Osteoblast (primary cell): ENCODE data around the gene MEF2A. TPM values are rescaled to one million over a fixed set of nuclear protein-coding genes. Genes with fewer than 3 reads are reported as not detected.

Experiments
- DNase-seq: peaks from one replicate; pipeline ENCODE4 v3.0.0; 2011; ENCODE audit warnings: low spot score, mixed read lengths; ENCODE audit not compliant: insufficient read length; ENCODE audit errors: missing footprints
- H2AFZ ChIP-seq: 2 replicates; pipeline ENCODE4 v1.6.0; 2011; ENCODE audit warnings: mild to moderate bottlenecking, low read length
- H3K27ac ChIP-seq: 2 replicates; pipeline ENCODE4 v1.5.1; 2011; ENCODE audit warnings: mild to moderate bottlenecking, low read depth, low read length, moderate library complexity
- H3K27me3 ChIP-seq: 2 replicates; pipeline ENCODE4 v1.6.0; 2012; ENCODE audit warnings: mild to moderate bottlenecking, control low read depth, inconsistent platforms, low read length, moderate library complexity; ENCODE audit not compliant: insufficient read depth
- H3K36me3 ChIP-seq: 2 replicates; pipeline ENCODE4 v1.5.1; 2011; ENCODE audit warnings: mild to moderate bottlenecking, low read length, control low read depth, moderate library complexity; ENCODE audit not compliant: insufficient read depth
- H3K4me1 ChIP-seq: 2 replicates; pipeline ENCODE4 v1.5.1; 2011; ENCODE audit warnings: mild to moderate bottlenecking, low read length, control low read depth, moderate library complexity; ENCODE audit not compliant: insufficient read depth
- H3K4me2 ChIP-seq: 2 replicates; pipeline ENCODE4 v1.6.0; 2011; ENCODE audit warnings: mild to moderate bottlenecking, low read length; ENCODE audit not compliant: insufficient read depth
- H3K4me3 ChIP-seq: fragments of 200-600 bp; sonication (generic); 3 replicates; pipeline ENCODE4 v1.5.1; 2012; ENCODE audit warnings: mild to moderate bottlenecking, low read length, inconsistent platforms; ENCODE audit not compliant: insufficient read depth
- H3K79me2 ChIP-seq: 2 replicates; pipeline ENCODE4 v1.6.0; 2012; ENCODE audit warnings: mild to moderate bottlenecking, low read length, control low read depth, inconsistent platforms; ENCODE audit not compliant: insufficient read depth
- H3K9me3 ChIP-seq: 2 replicates; pipeline ENCODE4 v1.5.1; 2011; ENCODE audit warnings: low read depth, low read length, control low read depth
- H4K20me1 ChIP-seq: 2 replicates; pipeline ENCODE4 v1.6.0; 2012; ENCODE audit warnings: mild to moderate bottlenecking, low read length, control low read depth; ENCODE audit not compliant: insufficient read depth
- total RNA-seq: library from RNA; depleted of rRNA; stranded (reverse); fragments of >200 nt; gene quantifications from 2 replicates; pipeline ENCODE4 v1.2.3, GENCODE V29; 2012
- TF ChIP-seq, protein P1 (sequence below): IDR thresholded peaks from 2 replicates; pipeline ENCODE4 v1.5.1; 2011; ENCODE audit warnings: mild to moderate bottlenecking, low read depth, low read length, moderate library complexity; ENCODE audit errors: extremely low read depth

The MEF2A gene
- total RNA-seq, 1 donor = 55.4 TPM

DNA sequence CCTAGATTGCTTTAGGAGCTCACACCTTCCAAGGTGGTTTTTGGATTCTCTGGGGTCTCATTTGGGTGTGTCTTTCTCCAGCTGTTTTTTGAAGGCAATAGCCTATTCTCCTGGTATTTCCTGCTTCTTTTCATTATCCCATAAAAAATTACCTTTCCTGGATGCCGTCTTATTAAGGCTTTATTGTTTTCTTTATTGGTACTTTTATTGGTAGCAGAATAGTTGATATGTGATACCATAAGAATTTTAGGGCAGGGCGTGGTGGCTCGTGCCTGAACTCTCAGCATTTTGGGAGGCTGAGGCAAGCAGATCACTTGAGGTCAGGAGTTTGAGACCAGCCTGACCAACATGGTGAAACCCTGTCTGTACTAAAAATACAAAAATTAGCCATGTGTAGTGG, 18.3 kb upstream of the MEF2A start:
- H3K4me1 ChIP-seq = peaks cover 5% of the 10 kb centered on the region
- no peak overlapping the region for H2AFZ ChIP-seq
- no peaks in the 10 kb centered on the region for H3K79me2 ChIP-seq
- no peak for DNase-seq
- H3K36me3 ChIP-seq = no peaks in the 10 kb centered on the region
- no peak overlapping the region for H3K4me2 ChIP-seq
- no peak overlapping the region for H3K4me3 ChIP-seq
- TF ChIP-seq, protein P1, sequence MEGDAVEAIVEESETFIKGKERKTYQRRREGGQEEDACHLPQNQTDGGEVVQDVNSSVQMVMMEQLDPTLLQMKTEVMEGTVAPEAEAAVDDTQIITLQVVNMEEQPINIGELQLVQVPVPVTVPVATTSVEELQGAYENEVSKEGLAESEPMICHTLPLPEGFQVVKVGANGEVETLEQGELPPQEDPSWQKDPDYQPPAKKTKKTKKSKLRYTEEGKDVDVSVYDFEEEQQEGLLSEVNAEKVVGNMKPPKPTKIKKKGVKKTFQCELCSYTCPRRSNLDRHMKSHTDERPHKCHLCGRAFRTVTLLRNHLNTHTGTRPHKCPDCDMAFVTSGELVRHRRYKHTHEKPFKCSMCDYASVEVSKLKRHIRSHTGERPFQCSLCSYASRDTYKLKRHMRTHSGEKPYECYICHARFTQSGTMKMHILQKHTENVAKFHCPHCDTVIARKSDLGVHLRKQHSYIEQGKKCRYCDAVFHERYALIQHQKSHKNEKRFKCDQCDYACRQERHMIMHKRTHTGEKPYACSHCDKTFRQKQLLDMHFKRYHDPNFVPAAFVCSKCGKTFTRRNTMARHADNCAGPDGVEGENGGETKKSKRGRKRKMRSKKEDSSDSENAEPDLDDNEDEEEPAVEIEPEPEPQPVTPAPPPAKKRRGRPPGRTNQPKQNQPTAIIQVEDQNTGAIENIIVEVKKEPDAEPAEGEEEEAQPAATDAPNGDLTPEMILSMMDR = no peak
- no peaks in the 10 kb centered on the region for H3K9me3 ChIP-seq
- no peaks in the 10 kb centered on the region for H3K27me3 ChIP-seq
- no peak overlapping the region for H3K27ac ChIP-seq
- no peaks in the 10 kb centered on the region for H4K20me1 ChIP-seq

DNA sequence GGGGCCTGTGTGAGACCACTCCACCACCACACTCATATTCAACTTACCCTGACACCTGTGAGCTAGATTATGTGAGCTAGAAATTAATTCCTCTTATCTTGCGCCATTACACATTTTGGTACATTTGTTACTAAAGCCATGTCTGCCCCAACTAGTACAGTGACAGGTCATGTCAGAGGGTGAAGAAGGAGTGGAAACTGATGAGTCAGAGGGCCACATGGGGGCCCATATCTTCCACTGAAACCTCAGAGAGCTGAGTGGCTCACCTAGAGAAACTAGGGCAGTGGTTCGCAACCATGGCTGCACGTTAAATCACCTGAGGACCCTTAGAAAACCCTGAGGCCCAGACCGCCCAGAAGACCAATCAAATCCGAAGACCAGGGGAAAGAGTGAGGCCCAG, 15.7 kb upstream of the MEF2A start:
- Histone ChIP-seq H3K79me2 (no peaks in the 10 kb centered on the region), H4K20me1 (no peaks in the 10 kb centered on the region), H2AFZ (no peak overlapping the region), H3K4me3 (no peak overlapping the region), H3K27me3 (peaks cover 4% of the 10 kb centered on the region), H3K36me3 (no peaks in the 10 kb centered on the region), H3K4me2 (no peak overlapping the region), H3K9me3 (no peaks in the 10 kb centered on the region), H3K4me1 (no peaks in the 10 kb centered on the region), H3K27ac (no peak overlapping the region)
- no peak for DNase-seq
- TF ChIP-seq, protein P1 = no peak

DNA sequence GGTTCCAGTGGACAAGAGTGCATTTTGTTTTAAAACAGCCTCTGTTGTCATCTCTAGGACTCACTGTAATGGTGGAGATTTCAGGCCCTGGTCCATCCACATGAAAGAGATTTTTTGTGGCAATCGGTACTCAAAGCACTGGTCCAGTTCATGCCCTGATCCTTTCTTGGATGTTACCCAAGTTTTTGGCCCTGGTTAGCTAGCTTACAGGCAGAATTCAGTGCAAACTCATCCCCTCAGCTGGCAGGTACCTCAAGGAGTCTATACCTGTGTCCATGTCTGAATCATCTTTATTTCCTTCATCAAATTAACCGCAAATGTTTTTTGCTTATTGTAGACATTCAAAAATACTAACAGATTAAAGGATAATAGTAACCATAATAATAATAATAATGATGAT, 13.7 kb upstream of the MEF2A start:
- Histone ChIP-seq H3K9me3 (no peaks in the 10 kb centered on the region), H3K27ac (no peak overlapping the region), H2AFZ (no peak overlapping the region), H3K27me3 (peaks cover 4% of the 10 kb centered on the region), H3K4me2 (no peak overlapping the region), H4K20me1 (no peaks in the 10 kb centered on the region), H3K79me2 (no peaks in the 10 kb centered on the region), H3K36me3 (no peaks in the 10 kb centered on the region), H3K4me1 (no peaks in the 10 kb centered on the region), H3K4me3 (no peak overlapping the region)
- TF ChIP-seq, protein P1 = no peak
- DNase-seq = no peak

DNA sequence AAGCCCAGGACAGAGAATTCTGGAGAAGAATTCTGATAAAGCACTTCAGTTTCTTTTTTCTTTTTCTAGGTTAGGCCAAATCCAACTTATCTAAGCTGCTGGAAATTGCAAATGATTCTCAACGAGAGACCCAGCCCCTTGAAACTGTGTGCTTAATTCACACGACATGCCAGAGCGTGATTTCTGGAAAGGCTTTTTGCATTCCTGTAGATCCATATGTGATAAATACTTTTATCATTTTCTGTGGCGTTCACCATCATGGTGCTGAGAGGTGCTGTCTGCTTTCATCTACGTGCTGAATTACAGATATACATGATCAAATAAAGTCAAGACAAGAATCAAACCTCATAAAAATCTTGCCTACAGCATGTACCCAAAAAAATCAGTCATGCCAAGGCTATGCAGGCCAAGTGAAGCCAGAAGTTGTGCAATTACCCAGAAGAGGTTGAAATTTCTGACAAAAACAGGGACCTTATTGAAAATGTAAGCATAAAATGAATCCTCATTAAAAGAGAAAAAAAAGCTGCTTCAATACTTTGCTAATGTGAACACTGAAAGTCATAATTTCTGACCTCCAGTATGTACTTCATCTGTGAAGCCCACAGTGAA, 10.8 kb upstream of the MEF2A start:
- no peak for DNase-seq
- Histone ChIP-seq H2AFZ (no peak overlapping the region), H3K36me3 (no peaks in the 10 kb centered on the region), H3K4me3 (no peak overlapping the region), H3K4me1 (no peaks in the 10 kb centered on the region), H3K9me3 (no peaks in the 10 kb centered on the region), H3K4me2 (no peak overlapping the region), H3K79me2 (no peaks in the 10 kb centered on the region), H3K27ac (no peak overlapping the region), H4K20me1 (no peaks in the 10 kb centered on the region), H3K27me3 (peaks cover 4% of the 10 kb centered on the region)
- TF ChIP-seq, protein P1 = no peak
